Tibial artery (tissue), 4 donors: Measurements from ENCODE around the gene PGAP2.

Experiments
- DNase-seq, 2 donors: peaks; one replicate each; pipeline ENCODE4 v3.0.0-alpha.2; 2019
- H3K27ac ChIP-seq, 2 donors: fragments of 200-600 bp; sonication (generic) in 1 of 2; 1 replicate in 1 of 2; 2 replicates in 1 of 2; pipeline ENCODE4 v1.5.1; 2018 to 2019; ENCODE audit warnings: mild to moderate bottlenecking in 1 of 2
- H3K27me3 ChIP-seq, 2 donors: fragments of 200-600 bp; sonication (generic) in 1 of 2; one replicate each; pipeline versions ENCODE4 v1.5.1 to v1.6.0; 2016 to 2019
- H3K36me3 ChIP-seq, 3 donors: fragments of 200-600 bp; sonication (generic) in 2 of 3; one replicate each; pipeline ENCODE4 v1.5.1; 2016 to 2019; ENCODE audit warnings: mild to moderate bottlenecking in 2 of 3
- H3K4me1 ChIP-seq, 4 donors: fragments of 200-600 bp; sonication (generic) in 2 of 4; 1 replicate in 3 of 4; 2 replicates in 1 of 4; pipeline ENCODE4 v1.5.1; 2016 to 2019
- H3K4me3 ChIP-seq, 2 donors: fragments of 200-600 bp; sonication (generic) in 1 of 2; 1 replicate in 1 of 2; 2 replicates in 1 of 2; pipeline ENCODE4 v1.5.1; 2018 to 2019; ENCODE audit warnings: mild to moderate bottlenecking in 2 of 2
- H3K9me3 ChIP-seq, 3 donors: fragments of 200-600 bp; sonication (generic) in 1 of 3; one replicate each; pipeline ENCODE4 v1.5.1; 2016 to 2019
- intact Hi-C: fragments of 100-400 bp; cut with DNase I; formaldehyde crosslinking; loops from one replicate; pipeline ENCODE4 v1.15.0; 2023; ENCODE audit warnings: low total_unique reads
- TF ChIP-seq, protein P1 (sequence below), 2 experiments: fragments of 200-600 bp in 1 of 2; fragments of 450-650 bp in 1 of 2; IDR thresholded peaks; one replicate each; pipeline ENCODE4 v1.5.1; 2017 to 2019; ENCODE audit warnings: antibody characterized with exemption in 2 of 2, mild to moderate bottlenecking in 1 of 2, moderate library complexity in 1 of 2

The PGAP2 gene

DNA sequence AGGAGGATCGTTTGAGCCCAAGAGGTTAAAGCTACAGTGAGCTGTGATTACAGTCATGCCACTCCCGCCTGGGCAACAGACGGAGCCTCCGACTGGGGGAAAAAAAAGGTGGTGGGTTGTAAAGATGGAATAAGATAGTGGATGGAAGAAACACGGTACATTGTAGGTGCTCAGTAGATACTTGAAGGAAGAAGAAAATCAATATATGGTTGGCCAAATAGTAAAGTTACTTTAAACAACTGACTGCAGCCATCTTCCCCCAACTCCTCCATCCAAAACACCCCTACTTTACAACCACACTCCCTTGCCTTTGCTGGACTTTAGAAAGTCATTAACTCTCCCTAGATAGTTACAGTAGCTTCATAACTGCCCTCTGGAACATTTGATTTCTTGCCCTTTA is 8.5 kb upstream of the PGAP2 start:
- TF ChIP-seq, protein P1, sequence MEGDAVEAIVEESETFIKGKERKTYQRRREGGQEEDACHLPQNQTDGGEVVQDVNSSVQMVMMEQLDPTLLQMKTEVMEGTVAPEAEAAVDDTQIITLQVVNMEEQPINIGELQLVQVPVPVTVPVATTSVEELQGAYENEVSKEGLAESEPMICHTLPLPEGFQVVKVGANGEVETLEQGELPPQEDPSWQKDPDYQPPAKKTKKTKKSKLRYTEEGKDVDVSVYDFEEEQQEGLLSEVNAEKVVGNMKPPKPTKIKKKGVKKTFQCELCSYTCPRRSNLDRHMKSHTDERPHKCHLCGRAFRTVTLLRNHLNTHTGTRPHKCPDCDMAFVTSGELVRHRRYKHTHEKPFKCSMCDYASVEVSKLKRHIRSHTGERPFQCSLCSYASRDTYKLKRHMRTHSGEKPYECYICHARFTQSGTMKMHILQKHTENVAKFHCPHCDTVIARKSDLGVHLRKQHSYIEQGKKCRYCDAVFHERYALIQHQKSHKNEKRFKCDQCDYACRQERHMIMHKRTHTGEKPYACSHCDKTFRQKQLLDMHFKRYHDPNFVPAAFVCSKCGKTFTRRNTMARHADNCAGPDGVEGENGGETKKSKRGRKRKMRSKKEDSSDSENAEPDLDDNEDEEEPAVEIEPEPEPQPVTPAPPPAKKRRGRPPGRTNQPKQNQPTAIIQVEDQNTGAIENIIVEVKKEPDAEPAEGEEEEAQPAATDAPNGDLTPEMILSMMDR (IDR thresholded peaks at IDR 0.05), result no peak
- intact Hi-C loops, result loop anchor here (5.0 kb wide), 1 partner anchor 42 kb away; the partner anchor contains the start of gene RHOG

DNA sequence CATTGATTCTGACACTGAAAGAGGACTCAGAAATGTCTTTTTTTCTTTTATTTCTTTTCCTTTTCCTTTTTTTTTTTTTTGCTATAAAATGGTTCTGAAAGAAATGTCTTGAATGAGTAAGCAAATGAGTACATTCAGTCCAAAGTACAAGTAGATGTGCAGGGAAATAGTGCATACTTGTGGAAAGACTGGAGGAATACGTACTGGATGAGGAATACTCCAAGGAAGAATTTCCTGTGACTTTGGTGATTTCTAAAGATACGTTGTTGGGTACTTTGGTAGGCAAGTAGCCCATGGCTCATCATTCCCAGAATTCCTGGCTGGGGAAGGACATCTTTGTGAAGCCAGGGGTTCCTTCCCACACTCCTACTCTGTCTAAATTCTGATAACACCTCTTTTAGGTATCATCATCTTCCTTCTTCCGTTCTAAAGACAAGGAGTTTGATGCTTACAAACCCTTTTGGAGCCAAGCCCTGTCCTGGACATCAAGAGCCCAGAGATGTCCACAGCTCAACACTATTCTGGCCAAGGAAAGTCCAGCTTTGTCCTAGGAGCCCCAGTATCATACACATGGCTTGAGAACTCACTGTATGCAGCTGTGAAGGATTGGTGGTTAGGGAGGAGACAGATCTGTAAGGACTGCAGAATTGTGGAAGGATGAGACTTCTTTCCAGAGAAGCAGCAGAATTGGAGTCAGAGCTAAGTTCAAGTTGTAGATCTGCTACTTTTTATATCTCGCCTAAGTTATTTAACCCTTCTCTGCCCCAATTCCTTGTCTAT is 6.2 kb upstream of the PGAP2 start:
- Histone ChIP-seq H3K4me3 (no peak overlapping the region), H3K27ac (no peak overlapping the region), H3K4me1 (peaks cover 0 to 10% (median 4%) of the 10 kb centered on the region in 4 donors), H3K36me3 (no peaks in the 10 kb centered on the region), H3K9me3 (no peaks in the 10 kb centered on the region), H3K27me3 (no peaks in the 10 kb centered on the region)
- DNase-seq, result no peak
- TF ChIP-seq, protein P1 (IDR thresholded peaks at IDR 0.05), result no peak
- intact Hi-C loops, result no loop called here

More for the DNA sequence above, 8.5 kb upstream of the PGAP2 start:
- Histone ChIP-seq H3K27ac (no peak overlapping the region), H3K9me3 (no peaks in the 10 kb centered on the region), H3K27me3 (no peaks in the 10 kb centered on the region), H3K4me1 (peaks cover 0 to 28% (median 21%) of the 10 kb centered on the region in 4 donors), H3K36me3 (no peaks in the 10 kb centered on the region), H3K4me3 (no peak overlapping the region)
- no peak for DNase-seq

DNA sequence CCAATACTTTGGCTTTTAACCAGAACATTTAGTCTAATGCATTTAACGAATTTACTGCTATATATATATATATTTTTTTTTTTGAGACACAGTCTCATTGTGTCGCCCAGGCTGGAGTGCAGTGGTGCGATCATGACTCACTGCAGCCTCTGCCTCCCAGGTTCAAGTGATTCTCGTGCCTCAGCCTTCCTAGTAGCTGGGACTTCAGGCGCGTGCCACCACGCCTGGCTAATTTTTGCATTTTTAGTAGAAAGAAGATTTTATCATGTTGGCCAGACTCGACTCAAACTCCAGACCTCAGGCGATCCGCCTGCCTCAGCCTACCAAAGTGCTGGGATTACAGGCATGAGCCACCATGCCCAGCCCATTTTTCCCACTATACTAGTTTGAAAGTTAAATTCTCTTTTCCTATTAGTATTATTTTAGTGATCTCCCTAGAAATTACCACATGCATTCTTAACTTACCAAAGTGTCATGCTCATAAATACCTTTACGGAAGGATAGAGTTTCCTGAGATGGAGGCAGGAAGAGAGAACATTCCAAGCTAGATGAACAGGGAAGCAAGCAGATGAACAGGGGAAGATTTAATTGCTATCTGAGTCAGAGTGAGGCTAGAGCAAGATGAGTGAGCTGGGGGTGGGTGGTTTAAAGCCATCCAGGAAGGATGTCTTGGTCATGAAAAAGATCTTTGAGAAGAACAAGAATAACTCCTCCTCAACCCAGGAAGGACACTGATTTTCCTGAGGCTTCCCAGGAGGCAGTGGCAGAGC is 4.4 kb upstream of the PGAP2 start:
- TF ChIP-seq, protein P1 (IDR thresholded peaks at IDR 0.05), result no peak

DNA sequence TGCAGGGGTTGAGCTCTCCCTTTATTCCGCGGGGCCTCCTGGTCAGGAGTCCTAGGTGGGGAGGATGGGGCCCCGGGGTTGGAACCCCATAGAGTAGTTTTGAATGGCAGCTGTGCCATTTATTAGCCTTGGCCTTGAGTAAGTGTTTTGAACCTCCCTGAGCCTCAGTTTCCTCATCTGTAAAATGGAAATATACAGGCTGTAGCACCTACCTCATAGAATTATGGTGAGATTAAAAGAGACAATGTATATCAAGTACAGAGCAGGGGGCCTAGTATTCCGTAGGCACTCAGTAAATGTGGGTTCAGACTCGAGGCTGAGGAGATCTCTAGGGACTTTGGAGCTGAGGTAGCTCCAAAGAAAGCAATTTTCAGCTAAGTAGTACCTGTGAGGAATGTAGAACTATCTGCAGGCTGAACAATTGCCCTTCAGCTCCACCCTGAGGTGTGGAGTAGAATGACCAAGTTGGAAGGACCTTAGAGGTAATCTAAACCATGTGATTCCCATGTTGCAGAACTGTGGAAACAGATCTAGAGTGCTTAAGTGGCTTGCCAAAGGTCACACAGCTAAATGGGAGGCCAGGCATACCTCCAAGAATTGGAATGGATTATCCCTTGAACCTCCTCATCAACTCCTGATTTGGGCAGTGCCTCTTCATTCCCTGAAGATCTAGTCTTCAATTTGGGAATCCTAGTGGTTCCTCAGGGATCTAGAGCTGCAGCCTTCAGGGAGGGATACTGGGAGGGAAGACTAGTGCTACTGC is 682 bp downstream of the PGAP2 start:
- Histone ChIP-seq H3K4me3 (peak overlapping the region; percentile 60 to 70), H3K27me3 (no peaks in the 10 kb centered on the region), H3K27ac (peak overlapping the region; percentile 41 to 62), H3K36me3 (no peaks in the 10 kb centered on the region), H3K9me3 (no peaks in the 10 kb centered on the region), H3K4me1 (peaks cover 0 to 13% (median 3%) of the 10 kb centered on the region in 4 donors)
- TF ChIP-seq, protein P1 (IDR thresholded peaks at IDR 0.05), result no peak
- DNase-seq, result no peak
- intact Hi-C loops, result no loop called here

More for the DNA sequence above, 4.4 kb upstream of the PGAP2 start:
- H3K9me3 ChIP-seq, result no peaks in the 10 kb centered on the region
- H3K27ac ChIP-seq, result no peak overlapping the region
- peak in 1 of 2 donors; percentile 4 for DNase-seq
- no peaks in the 10 kb centered on the region for H3K27me3 ChIP-seq
- intact Hi-C loops, result no loop called here
- H3K4me3 ChIP-seq, result no peak overlapping the region
- H3K36me3 ChIP-seq, result no peaks in the 10 kb centered on the region
- peaks cover 0 to 8% (median 3%) of the 10 kb centered on the region in 4 donors for H3K4me1 ChIP-seq

DNA sequence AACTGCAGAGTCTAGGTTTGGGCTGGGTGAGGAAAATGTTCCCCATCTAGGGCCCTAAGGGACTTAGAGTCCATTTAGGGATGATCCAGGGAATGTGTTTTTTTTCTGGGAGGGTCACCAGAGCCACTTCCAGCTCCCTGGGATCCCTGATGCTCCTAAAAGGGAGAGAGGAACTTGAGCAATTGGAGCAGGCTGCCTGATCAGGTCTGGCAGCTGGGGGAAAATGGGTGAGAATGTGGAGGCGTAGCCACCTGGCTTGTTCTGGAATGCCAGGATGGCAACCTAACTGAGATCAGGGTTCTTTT is 1.2 kb downstream of the PGAP2 start:
- H3K4me1 ChIP-seq, result peaks cover 0 to 13% (median 3%) of the 10 kb centered on the region in 4 donors
- no peaks in the 10 kb centered on the region for H3K27me3 ChIP-seq
- intact Hi-C loops, result no loop called here
- no peak overlapping the region for H3K4me3 ChIP-seq
- DNase-seq, result no peak
- H3K36me3 ChIP-seq, result no peaks in the 10 kb centered on the region
- H3K27ac ChIP-seq, result no peak overlapping the region
- H3K9me3 ChIP-seq, result no peaks in the 10 kb centered on the region
- TF ChIP-seq, protein P1 (IDR thresholded peaks at IDR 0.05), result no peak
